ENCODE data around the gene GGT5.
"Not testable (repeated sequence)": the region's sequence is repeated elsewhere in the genome, so short reads cannot be mapped to it uniquely, and the experiment has no call there.

Gene GGT5

GRCh38 chr22:24262185-24262749 lies 17.4 kb upstream of the GGT5 start:
- DNase-seq: not testable (repeated sequence)

- peak; percentile 36 for DNase-seq
Observed at GRCh38 chr22:24259459-24259858, 14.6 kb upstream of the GGT5 start.

GRCh38 chr22:24256736-24257135 lies 11.9 kb upstream of the GGT5 start:
- DNase-seq: not testable (repeated sequence)

- not testable (repeated sequence) for DNase-seq
Observed at GRCh38 chr22:24256136-24256535, 11.3 kb upstream of the GGT5 start.

- not testable (repeated sequence) for DNase-seq
Observed at GRCh38 chr22:24253126-24253525, 8.2 kb upstream of the GGT5 start.

- DNase-seq: not testable (repeated sequence)
Observed at GRCh38 chr22:24251286-24251685, 6.4 kb upstream of the GGT5 start.

- DNase-seq: not testable (repeated sequence)
Observed at GRCh38 chr22:24249413-24249812, 4.5 kb upstream of the GGT5 start.

- not testable (repeated sequence) for DNase-seq
Observed at GRCh38 chr22:24248611-24249010, 3.7 kb upstream of the GGT5 start.

GRCh38 chr22:24247564-24248344 lies 2.9 kb upstream of the GGT5 start:
- DNase-seq: peak; percentile 31

GRCh38 chr22:24247011-24247507 lies 2.2 kb upstream of the GGT5 start:
- DNase-seq: no peak

- not testable (repeated sequence) for DNase-seq
Observed at GRCh38 chr22:24245584-24246561, 991 bp upstream of the GGT5 start.

GRCh38 chr22:24244144-24244787 lies 616 bp downstream of the GGT5 start:
- no peak for DNase-seq

- not testable (repeated sequence) for DNase-seq
Observed at GRCh38 chr22:24243417-24243816, 1.5 kb downstream of the GGT5 start.

GRCh38 chr22:24240985-24241692 lies 3.7 kb downstream of the GGT5 start:
- not testable (repeated sequence) for DNase-seq

- no peak for DNase-seq
Observed at GRCh38 chr22:24240381-24240780, 4.5 kb downstream of the GGT5 start.

GRCh38 chr22:24238101-24238694 lies 6.7 kb downstream of the GGT5 start:
- DNase-seq: not testable (repeated sequence)

- no peak for DNase-seq
Observed at GRCh38 chr22:24236656-24237055, 8.2 kb downstream of the GGT5 start.

GRCh38 chr22:24235315-24235714 lies 9.6 kb downstream of the GGT5 start:
- no peak for DNase-seq

GRCh38 chr22:24233816-24234215 lies 11.1 kb downstream of the GGT5 start:
- DNase-seq: no peak

- DNase-seq: no peak
Observed at GRCh38 chr22:24233235-24233634, 11.6 kb downstream of the GGT5 start.

- no peak for DNase-seq
Observed at GRCh38 chr22:24232725-24233124, 12.2 kb downstream of the GGT5 start.

Measured in NK-92 treated with Interleukin-12 subunit alpha and Interleukin-12 subunit beta, amount 100 ng/mL, for 24 hours (cell line).